OCI-LY3 (cell line): ENCODE measurements around the gene SMCO4.

Source experiments
- H2AFZ ChIP-seq: fragments of 200-600, 300-600 bp; shearing (Covaris generic); 2 replicates; pipeline ENCODE4 v1.6.0; 2014; ENCODE audit warnings: antibody characterized with exemption, low read depth, low read length
- H3K27ac ChIP-seq: fragments of 200-600, 300-600 bp; sonication (generic); 2 replicates; pipeline ENCODE4 v1.5.1; 2014; ENCODE audit warnings: mild to moderate bottlenecking, low read length, moderate library complexity, mixed read lengths
- H3K27me3 ChIP-seq: fragments of 200-600, 300-600 bp; sonication (generic); 2 replicates; pipeline ENCODE4 v1.6.1; 2014; ENCODE audit warnings: low read depth, low read length, mixed read lengths
- H3K36me3 ChIP-seq: fragments of 200-600, 300-600 bp; sonication (generic); replicated peaks from 2 replicates; pipeline ENCODE3; 2014; ENCODE audit warnings: low read depth, low read length, mixed read lengths
- H3K4me1 ChIP-seq: fragments of 300-600, 200-600 bp; sonication (generic); 2 replicates; pipeline ENCODE4 v1.6.1; 2014; ENCODE audit warnings: low read length, mixed read lengths
- H3K4me2 ChIP-seq: fragments of 200-600, 300-600 bp; sonication (generic); 2 replicates; pipeline ENCODE4 v1.6.1; 2014; ENCODE audit warnings: low read length, mixed read lengths
- H3K4me3 ChIP-seq: fragments of 300-600, 200-600 bp; sonication (generic); 2 replicates; pipeline ENCODE4 v1.5.1; 2014; ENCODE audit warnings: antibody characterized with exemption, mild to moderate bottlenecking, low read length, moderate library complexity
- H3K79me2 ChIP-seq: fragments of 300-600, 200-600 bp; shearing (Covaris generic); 2 replicates; pipeline ENCODE4 v1.6.1; 2014; ENCODE audit warnings: mild to moderate bottlenecking, low read length, mixed read lengths
- H3K9ac ChIP-seq: fragments of 300-600, 200-600 bp; shearing (Covaris generic); 2 replicates; pipeline ENCODE4 v1.6.0; 2014; ENCODE audit warnings: mild to moderate bottlenecking, low read length, moderate library complexity
- H3K9me3 ChIP-seq: fragments of 200-600, 300-600 bp; shearing (Covaris generic); 2 replicates; pipeline ENCODE4 v1.6.1; 2014; ENCODE audit warnings: low read length, mixed read lengths; ENCODE audit not compliant: insufficient read depth
- H4K20me1 ChIP-seq: fragments of 200-600, 300-600 bp; sonication (generic); 2 replicates; pipeline ENCODE4 v1.6.1; 2016; ENCODE audit warnings: low read length, mixed read lengths; ENCODE audit not compliant: insufficient read depth
- EZH2phosphoT487 ChIP-seq: fragments of 200-600 bp; shearing (Covaris generic); IDR thresholded peaks from 2 replicates; pipeline ENCODE4 v1.6.1; 2018; ENCODE audit warnings: antibody characterized with exemption, mixed run types, low read depth
- TF ChIP-seq, protein P1 (sequence below): fragments of 200-600, 300-600 bp; sonication (generic); IDR thresholded peaks from 2 replicates; pipeline ENCODE4 v1.5.1; 2014; ENCODE audit warnings: antibody characterized with exemption, low read length, low read depth

The SMCO4 gene

DNA sequence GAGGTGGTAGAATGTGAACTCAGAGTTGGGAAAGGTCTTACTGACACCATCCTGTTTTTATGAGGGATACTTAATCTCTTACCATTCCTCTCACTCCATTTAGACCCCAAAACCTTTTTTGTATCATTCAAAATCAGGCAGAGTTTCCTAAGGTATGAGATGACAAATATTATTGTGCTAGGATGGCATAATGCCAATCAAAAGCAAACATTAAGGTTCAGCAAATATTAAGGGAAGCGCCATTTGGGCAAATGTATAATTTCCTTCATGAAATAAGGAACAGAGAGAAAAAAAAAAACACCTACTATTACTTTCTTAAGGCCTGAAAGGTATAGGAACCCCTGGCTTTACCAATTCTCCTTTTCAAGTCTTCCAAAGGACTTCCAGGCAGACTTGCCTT, 62.4 kb downstream of the SMCO4 start:
- Histone ChIP-seq H3K4me2 (no peak overlapping the region), H3K36me3 (peaks cover under 1% of the 10 kb centered on the region), H3K4me3 (no peak overlapping the region), H3K27me3 (no peaks in the 10 kb centered on the region), H2AFZ (no peak overlapping the region), H3K79me2 (no peaks in the 10 kb centered on the region), H3K9ac (no peak overlapping the region), H4K20me1 (0 out of 2 replicates have a peak, but pooled peaks cover 6% of the 10 kb centered on the region), H3K27ac (no peak overlapping the region), H3K4me1 (no peaks in the 10 kb centered on the region), H3K9me3 (no peaks in the 10 kb centered on the region)
- TF ChIP-seq EZH2phosphoT487 = no peak
- TF ChIP-seq, protein P1, sequence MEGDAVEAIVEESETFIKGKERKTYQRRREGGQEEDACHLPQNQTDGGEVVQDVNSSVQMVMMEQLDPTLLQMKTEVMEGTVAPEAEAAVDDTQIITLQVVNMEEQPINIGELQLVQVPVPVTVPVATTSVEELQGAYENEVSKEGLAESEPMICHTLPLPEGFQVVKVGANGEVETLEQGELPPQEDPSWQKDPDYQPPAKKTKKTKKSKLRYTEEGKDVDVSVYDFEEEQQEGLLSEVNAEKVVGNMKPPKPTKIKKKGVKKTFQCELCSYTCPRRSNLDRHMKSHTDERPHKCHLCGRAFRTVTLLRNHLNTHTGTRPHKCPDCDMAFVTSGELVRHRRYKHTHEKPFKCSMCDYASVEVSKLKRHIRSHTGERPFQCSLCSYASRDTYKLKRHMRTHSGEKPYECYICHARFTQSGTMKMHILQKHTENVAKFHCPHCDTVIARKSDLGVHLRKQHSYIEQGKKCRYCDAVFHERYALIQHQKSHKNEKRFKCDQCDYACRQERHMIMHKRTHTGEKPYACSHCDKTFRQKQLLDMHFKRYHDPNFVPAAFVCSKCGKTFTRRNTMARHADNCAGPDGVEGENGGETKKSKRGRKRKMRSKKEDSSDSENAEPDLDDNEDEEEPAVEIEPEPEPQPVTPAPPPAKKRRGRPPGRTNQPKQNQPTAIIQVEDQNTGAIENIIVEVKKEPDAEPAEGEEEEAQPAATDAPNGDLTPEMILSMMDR = no peak

DNA sequence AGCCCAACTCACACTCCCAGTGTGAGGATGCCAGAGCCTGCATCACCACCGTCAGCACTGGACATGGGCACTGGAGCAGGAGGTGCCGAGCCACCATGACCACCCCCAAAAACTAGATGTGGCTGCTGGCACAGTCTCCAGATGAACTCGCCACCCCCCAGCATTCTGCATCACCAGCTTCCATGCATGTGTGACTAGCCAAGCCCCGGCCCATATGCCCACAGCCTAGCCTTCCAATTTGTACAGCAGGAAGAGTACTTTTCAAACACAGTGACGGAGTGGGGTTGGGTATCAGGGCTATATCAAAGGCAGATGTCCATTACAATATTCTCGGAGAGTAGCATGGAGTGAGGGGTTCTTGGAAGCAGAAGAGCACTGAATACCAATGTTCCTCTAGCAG, 62.9 kb downstream of the SMCO4 start:
- no peaks in the 10 kb centered on the region for H3K79me2 ChIP-seq
- H3K27ac ChIP-seq = no peak overlapping the region
- H3K9me3 ChIP-seq = no peaks in the 10 kb centered on the region
- H3K4me1 ChIP-seq = no peaks in the 10 kb centered on the region
- H3K4me3 ChIP-seq = no peak overlapping the region
- H4K20me1 ChIP-seq = 0 out of 2 replicates have a peak, but pooled peaks cover 6% of the 10 kb centered on the region
- TF ChIP-seq EZH2phosphoT487 = no peak
- TF ChIP-seq, protein P1 = no peak
- no peak overlapping the region for H3K4me2 ChIP-seq
- peaks cover 5% of the 10 kb centered on the region for H3K36me3 ChIP-seq
- H3K9ac ChIP-seq = no peak overlapping the region
- H2AFZ ChIP-seq = no peak overlapping the region
- no peaks in the 10 kb centered on the region for H3K27me3 ChIP-seq

DNA sequence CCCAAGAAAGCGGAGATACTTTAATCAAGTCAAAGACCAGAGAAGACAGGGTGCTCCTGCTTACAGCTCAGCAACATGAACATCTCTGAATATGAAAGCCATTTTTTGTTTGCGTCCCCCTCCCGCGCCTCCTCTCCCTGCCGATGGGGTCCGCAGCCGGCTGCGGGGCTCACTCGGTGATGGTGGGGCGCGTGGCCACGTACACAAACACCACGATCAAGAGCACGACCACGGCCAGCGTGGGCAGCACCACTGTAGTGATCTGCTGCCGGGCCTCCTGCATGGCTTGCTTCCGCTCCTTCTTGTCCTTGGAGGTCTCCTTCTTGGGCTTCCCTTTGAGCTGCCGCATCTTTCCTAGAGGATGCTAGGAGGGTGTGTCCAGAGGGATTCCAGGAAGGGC, 64.3 kb downstream of the SMCO4 start:
- Histone ChIP-seq H3K4me2 (no peak overlapping the region), H3K4me3 (no peak overlapping the region), H3K4me1 (no peaks in the 10 kb centered on the region), H3K27me3 (no peaks in the 10 kb centered on the region), H2AFZ (no peak overlapping the region), H3K36me3 (peaks cover 9% of the 10 kb centered on the region), H3K27ac (no peak overlapping the region), H3K79me2 (no peaks in the 10 kb centered on the region), H4K20me1 (0 out of 2 replicates have a peak, but pooled peaks cover 6% of the 10 kb centered on the region), H3K9ac (no peak overlapping the region), H3K9me3 (no peaks in the 10 kb centered on the region)
- TF ChIP-seq EZH2phosphoT487 = no peak
- TF ChIP-seq, protein P1 = no peak

DNA sequence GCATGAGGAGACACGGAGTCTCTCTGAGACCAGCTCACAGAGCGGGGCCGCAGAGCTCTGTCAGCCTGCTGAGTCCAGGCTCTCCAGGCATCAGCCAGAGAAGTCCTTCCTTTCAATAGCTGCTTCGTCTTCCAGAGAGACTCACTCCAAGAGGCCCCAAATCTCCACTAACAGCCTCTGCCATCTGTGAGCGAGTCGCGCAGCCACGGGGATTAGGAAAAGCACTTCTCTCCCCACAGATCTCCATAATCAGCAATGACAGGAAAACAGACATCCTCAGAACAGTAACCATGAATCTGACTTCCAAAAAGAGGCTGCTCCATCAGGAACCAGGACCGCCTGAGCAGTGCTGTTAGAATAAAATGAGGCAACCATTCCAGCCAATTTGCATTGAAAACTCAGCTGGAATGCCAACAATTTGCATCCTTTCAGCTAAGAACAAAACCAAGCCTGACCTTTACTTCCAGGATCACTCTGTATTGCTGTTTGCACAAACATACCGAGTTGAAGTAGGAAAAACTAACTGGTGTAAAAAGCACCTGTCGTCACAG, 65.4 kb downstream of the SMCO4 start:
- Histone ChIP-seq H3K27me3 (no peaks in the 10 kb centered on the region), H3K27ac (no peak overlapping the region), H3K4me1 (no peaks in the 10 kb centered on the region), H3K9me3 (no peaks in the 10 kb centered on the region), H2AFZ (no peak overlapping the region), H3K9ac (no peak overlapping the region), H3K79me2 (no peaks in the 10 kb centered on the region), H3K36me3 (peaks cover 9% of the 10 kb centered on the region), H3K4me3 (no peak overlapping the region), H4K20me1 (0 out of 2 replicates have a peak, but pooled peaks cover 6% of the 10 kb centered on the region), H3K4me2 (no peak overlapping the region)
- TF ChIP-seq, protein P1 = no peak
- TF ChIP-seq EZH2phosphoT487 = no peak
